Activated CD4-positive, CD25-positive, alpha-beta regulatory T cell treated with anti-CD3 and anti-CD28 coated beads, Interleukin-2, amount 50 U/mL, for 72 hours (primary cell): ENCODE data around the gene WDR62.
A peak's percentile ranks its signal among the peaks of the same experiment; 100 is the strongest.
"Not testable (repeated sequence)": the region's sequence is repeated elsewhere in the genome, so short reads cannot be mapped to it uniquely, and the experiment has no call there.

Experiments used
- DNase-seq: peaks from one replicate; pipeline ENCODE4 v3.0.0; 2021

Gene WDR62

GRCh38 chr19:36113894-36114720 is 59.4 kb downstream of the WDR62 start:
- peak; percentile 39 for DNase-seq

- peak; percentile 95 for DNase-seq
Observed at GRCh38 chr19:36114721-36115452, 60.2 kb downstream of the WDR62 start, which contains the start of gene POLR2I. Gene POLR2I (minus strand): TSS chr19:36114875. CDS start chr19:36114856, 19 bp downstream.

GRCh38 chr19:36115453-36116343 is 61.0 kb downstream of the WDR62 start, which contains the start of gene TBCB:
Gene TBCB (plus strand): TSS chr19:36115468. CDS start chr19:36115561, 93 bp downstream.
- peak; percentile 85 for DNase-seq

- DNase-seq = no peak
Observed at GRCh38 chr19:36116344-36116637, 61.6 kb downstream of the WDR62 start.

GRCh38 chr19:36120092-36120983 is 65.6 kb downstream of the WDR62 start:
- no peak for DNase-seq

GRCh38 chr19:36120984-36121358 is 66.3 kb downstream of the WDR62 start:
- no peak for DNase-seq

- no peak for DNase-seq
Observed at GRCh38 chr19:36121486-36122124, 66.9 kb downstream of the WDR62 start.

GRCh38 chr19:36125557-36125956 is 70.9 kb downstream of the WDR62 start:
- DNase-seq = no peak

- no peak for DNase-seq
Observed at GRCh38 chr19:36128392-36128736, 73.7 kb downstream of the WDR62 start.

GRCh38 chr19:36131221-36131620 is 76.5 kb downstream of the WDR62 start:
- DNase-seq = not testable (repeated sequence)

GRCh38 chr19:36134867-36135266 is 80.2 kb downstream of the WDR62 start:
- not testable (repeated sequence) for DNase-seq

- no peak for DNase-seq
Observed at GRCh38 chr19:36136964-36137686, 82.4 kb downstream of the WDR62 start.

GRCh38 chr19:36139120-36139472 is 84.4 kb downstream of the WDR62 start:
- no peak for DNase-seq

- DNase-seq = peak; percentile 94
Observed at GRCh38 chr19:36139473-36140303, 85.0 kb downstream of the WDR62 start, which contains the start of gene CAPNS1. Gene CAPNS1 (plus strand): TSS chr19:36140066. CDS start chr19:36141012, 946 bp downstream.

GRCh38 chr19:36140304-36141038 is 85.8 kb downstream of the WDR62 start:
- no peak for DNase-seq

- DNase-seq = peak; percentile 92
Observed at GRCh38 chr19:36141039-36141927, 86.6 kb downstream of the WDR62 start.

GRCh38 chr19:36142046-36142445 is 87.3 kb downstream of the WDR62 start:
- no peak for DNase-seq

- DNase-seq = no peak
Observed at GRCh38 chr19:36142496-36142895, 87.8 kb downstream of the WDR62 start.
